Skin epidermis (tissue), 12 donors: Measurements from ENCODE around the gene ZNF322.
"Not testable (repeated sequence)": the region's sequence is repeated elsewhere in the genome, so short reads cannot be mapped to it uniquely, and the experiment has no call there.

Source experiments
- H3K27ac ChIP-seq, 21 experiments: fragments of 200-600 bp; sonication (generic) in 11 of 21; one replicate each; pipeline ENCODE4 v1.5.0; 2020; ENCODE audit warnings: mild to moderate bottlenecking in 3 of 21, inconsistent platforms in 2 of 21, moderate library complexity in 2 of 21
- H3K4me3 ChIP-seq, 7 experiments: fragments of 200-600 bp; sonication (generic) in 2 of 7; one replicate each; pipeline ENCODE4 v1.5.0; 2020; ENCODE audit warnings: inconsistent platforms in 2 of 7, mild to moderate bottlenecking in 2 of 7, moderate library complexity in 1 of 7

ZNF322 gene

GRCh38 chr6:26659042-26659999, at the start of gene ZNF322:
TSS of gene ZNF322 (minus strand) at chr6:26659746. CDS start at chr6:26638553, 21,193 bp downstream.
- peak within 1 kb of the TSS; percentile 14 to 89 (median 82) for H3K27ac ChIP-seq
- peak within 1 kb of the TSS; percentile 56 to 72 (median 66) for H3K4me3 ChIP-seq

GRCh38 chr6:26705780-26706179, 46.2 kb upstream of the ZNF322 start:
- not testable (repeated sequence) for H3K4me3 ChIP-seq, H3K27ac ChIP-seq

- H3K27ac ChIP-seq, result not testable (repeated sequence)
Measured at GRCh38 chr6:26705352-26705751, 45.8 kb upstream of the ZNF322 start.

GRCh38 chr6:26701023-26701747, 41.6 kb upstream of the ZNF322 start:
- H3K4me3 ChIP-seq, H3K27ac ChIP-seq: not testable (repeated sequence)

More at GRCh38 chr6:26705352-26705751, 45.8 kb upstream of the ZNF322 start:
- H3K4me3 ChIP-seq, result not testable (repeated sequence)

GRCh38 chr6:26697496-26697895, 38.0 kb upstream of the ZNF322 start:
- H3K4me3 ChIP-seq, H3K27ac ChIP-seq: not testable (repeated sequence)

- H3K4me3 ChIP-seq, H3K27ac ChIP-seq: not testable (repeated sequence)
Measured at GRCh38 chr6:26689324-26689947, 29.9 kb upstream of the ZNF322 start.

GRCh38 chr6:26682435-26683042, 23.0 kb upstream of the ZNF322 start:
- H3K27ac ChIP-seq, H3K4me3 ChIP-seq: not testable (repeated sequence)

GRCh38 chr6:26673287-26673686, 13.7 kb upstream of the ZNF322 start:
- not testable (repeated sequence) for H3K27ac ChIP-seq, H3K4me3 ChIP-seq

GRCh38 chr6:26670558-26670957, 11.0 kb upstream of the ZNF322 start:
- not testable (repeated sequence) for H3K4me3 ChIP-seq, H3K27ac ChIP-seq

GRCh38 chr6:26670003-26670402, 10.5 kb upstream of the ZNF322 start:
- not testable (repeated sequence) for H3K27ac ChIP-seq, H3K4me3 ChIP-seq

- H3K4me3 ChIP-seq, result peak overlapping the region; percentile 56 to 72 (median 66)
- H3K27ac ChIP-seq, result peak overlapping the region; percentile 14 to 89 (median 82)
Measured at GRCh38 chr6:26660000-26660361, 435 bp upstream of the ZNF322 start.

GRCh38 chr6:26657256-26657655, 2.3 kb downstream of the ZNF322 start:
- Histone ChIP-seq H3K27ac (no peak overlapping the region), H3K4me3 (no peak overlapping the region)

- no peak overlapping the region for H3K4me3 ChIP-seq
- H3K27ac ChIP-seq, result no peak overlapping the region
Measured at GRCh38 chr6:26653007-26653406, 6.5 kb downstream of the ZNF322 start.

- no peak overlapping the region for H3K27ac ChIP-seq
- H3K4me3 ChIP-seq, result no peak overlapping the region
Measured at GRCh38 chr6:26651133-26651781, 8.3 kb downstream of the ZNF322 start.

- no peak overlapping the region for H3K27ac ChIP-seq
- no peak overlapping the region for H3K4me3 ChIP-seq
Measured at GRCh38 chr6:26646074-26646473, 13.5 kb downstream of the ZNF322 start.

GRCh38 chr6:26640806-26641205, 18.7 kb downstream of the ZNF322 start:
- no peak overlapping the region for H3K4me3 ChIP-seq
- no peak overlapping the region for H3K27ac ChIP-seq

GRCh38 chr6:26629359-26629758, 30.2 kb downstream of the ZNF322 start:
- H3K4me3 ChIP-seq, result no peak overlapping the region
- H3K27ac ChIP-seq, result no peak overlapping the region

- Histone ChIP-seq H3K27ac (no peak overlapping the region), H3K4me3 (no peak overlapping the region)
Measured at GRCh38 chr6:26627843-26628242, 31.7 kb downstream of the ZNF322 start.

GRCh38 chr6:26624557-26624956, 35.0 kb downstream of the ZNF322 start:
- Histone ChIP-seq H3K27ac (no peak overlapping the region), H3K4me3 (no peak overlapping the region)
